GM18502 (cell line): ENCODE measurements around the gene EYA4.

Source experiments
- ATAC-seq: cut with Tn5 transposase; IDR thresholded peaks from one replicate; pipeline ENCODE4 v1.9.1; 2021; ENCODE audit warnings: mild to moderate bottlenecking; ENCODE audit not compliant: unreplicated experiment, poor library complexity

Gene EYA4

GRCh38 chr6:133430530-133430929 is 189.4 kb downstream of the EYA4 start:
- ATAC-seq = no peak

DNA sequence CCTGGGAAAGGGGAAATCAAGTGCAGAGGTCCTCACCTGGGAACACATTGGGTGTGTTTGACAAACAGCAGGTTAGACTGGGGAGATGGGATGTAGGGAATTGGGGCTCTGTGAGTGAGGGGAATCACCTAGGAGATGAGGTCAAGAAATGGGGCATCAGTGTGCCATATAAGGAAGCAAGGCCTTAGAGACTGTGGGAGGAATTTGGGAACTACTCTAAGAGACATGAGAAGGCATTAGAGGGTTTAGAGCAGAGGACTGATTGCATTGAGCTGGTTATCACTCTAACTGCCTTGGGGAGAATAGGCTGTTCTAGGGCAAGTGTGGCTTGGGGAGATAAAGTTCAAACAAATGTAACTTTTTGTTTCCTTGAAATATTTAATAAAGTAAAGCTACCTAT is 189.9 kb downstream of the EYA4 start:
- no peak for ATAC-seq

- ATAC-seq = no peak
These were observed 191.1 kb downstream of the EYA4 start for GRCh38 chr6:133432021-133432989.

- no peak for ATAC-seq
These were observed 194.0 kb downstream of the EYA4 start for GRCh38 chr6:133435065-133435728.

DNA sequence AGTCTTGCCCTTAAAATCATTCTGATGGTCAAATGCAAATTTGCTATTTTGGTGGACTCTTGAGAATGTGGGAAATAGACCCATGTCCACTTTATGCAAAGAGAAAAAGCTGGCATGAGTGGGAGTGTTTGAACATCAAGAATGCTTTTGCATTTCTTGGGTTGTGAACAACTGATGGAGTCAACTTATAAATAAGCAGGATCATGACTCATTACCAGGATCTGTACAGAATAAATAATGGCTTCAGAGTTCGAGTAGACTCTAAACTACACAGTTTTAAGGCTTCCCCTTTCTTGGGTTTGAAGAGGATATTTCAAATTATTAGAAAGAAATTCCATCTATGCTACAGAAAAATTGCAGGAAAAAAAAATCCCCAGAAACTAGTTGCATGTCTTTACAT is 195.5 kb downstream of the EYA4 start:
- ATAC-seq = no peak

- no peak for ATAC-seq
These were observed 200.3 kb downstream of the EYA4 start for GRCh38 chr6:133441491-133441890.

- no peak for ATAC-seq
These were observed 205.6 kb downstream of the EYA4 start for GRCh38 chr6:133446789-133447188.

DNA sequence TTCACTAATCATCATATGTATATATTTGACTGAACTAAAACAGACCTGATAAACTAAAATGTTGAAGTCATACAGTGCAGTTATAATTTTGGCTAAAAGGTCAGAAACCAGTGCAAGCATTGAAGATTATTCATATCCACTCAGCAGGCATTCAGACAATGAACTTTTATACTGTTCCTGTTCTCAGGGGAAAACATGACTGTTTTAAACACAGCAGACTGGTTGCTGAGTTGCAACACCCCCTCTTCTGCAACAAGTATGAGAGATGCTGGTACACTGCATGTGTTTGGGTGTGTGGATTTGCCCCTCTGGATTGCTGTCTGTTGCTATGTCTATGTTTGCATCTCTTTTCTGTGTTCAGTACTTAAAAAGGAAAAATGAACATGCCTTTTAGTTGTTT is 206.8 kb downstream of the EYA4 start:
- ATAC-seq = no peak

DNA sequence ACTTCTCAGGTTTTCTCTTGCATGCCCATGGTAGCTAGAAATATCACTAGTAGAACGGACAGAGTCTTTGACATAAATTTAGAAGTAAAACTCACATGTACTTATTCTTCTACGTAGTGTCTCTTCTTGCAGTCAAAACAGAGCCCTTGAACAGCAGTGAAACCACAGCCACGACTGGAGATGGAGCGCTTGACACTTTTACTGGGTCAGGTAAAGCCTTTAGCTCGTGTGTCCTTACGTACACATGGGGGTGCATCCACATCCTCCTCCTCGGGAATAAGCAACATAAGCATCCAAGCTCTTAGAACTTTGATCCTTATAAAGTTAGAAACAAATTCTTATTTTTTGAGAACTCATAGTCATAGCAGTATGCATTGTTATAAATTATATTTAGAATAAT is 215.3 kb downstream of the EYA4 start:
- no peak for ATAC-seq

DNA sequence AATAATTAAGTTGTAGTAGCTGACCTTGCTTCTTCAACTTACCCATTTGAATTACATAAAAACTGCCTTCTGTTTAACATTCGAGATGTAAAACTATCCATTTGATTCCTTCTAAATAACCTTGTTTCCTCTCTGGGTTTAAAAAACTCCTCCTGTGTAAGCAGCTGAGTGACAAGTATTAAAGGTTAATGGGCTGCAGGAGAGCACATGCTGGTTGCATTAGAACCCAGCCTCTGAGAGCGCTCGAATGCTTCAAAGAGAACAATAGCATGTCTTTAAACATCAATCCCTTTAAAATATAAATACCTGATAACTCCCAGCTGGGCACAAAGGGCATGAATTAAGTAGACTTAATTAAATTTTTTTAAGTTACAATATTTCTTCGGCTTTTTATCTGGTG is 215.8 kb downstream of the EYA4 start:
- ATAC-seq = no peak

DNA sequence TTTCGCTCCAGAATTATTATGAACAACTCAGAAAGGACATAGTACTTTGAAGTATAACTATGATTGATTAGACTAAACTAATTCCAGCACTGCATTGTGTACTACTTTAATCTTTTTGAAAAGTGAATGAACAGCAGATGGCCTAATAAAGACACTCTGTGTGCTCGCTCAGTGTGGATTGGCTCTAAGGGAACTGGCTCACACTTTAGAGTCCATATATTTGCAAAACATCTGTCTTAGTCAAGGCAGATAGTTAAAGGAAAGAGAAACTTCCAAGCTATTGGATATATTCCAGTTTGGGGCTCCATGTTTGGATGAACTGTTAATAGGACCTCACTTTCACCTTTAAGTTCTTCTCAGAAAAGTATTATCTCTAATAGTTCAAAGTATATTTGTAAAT is 218.9 kb downstream of the EYA4 start:
- no peak for ATAC-seq

DNA sequence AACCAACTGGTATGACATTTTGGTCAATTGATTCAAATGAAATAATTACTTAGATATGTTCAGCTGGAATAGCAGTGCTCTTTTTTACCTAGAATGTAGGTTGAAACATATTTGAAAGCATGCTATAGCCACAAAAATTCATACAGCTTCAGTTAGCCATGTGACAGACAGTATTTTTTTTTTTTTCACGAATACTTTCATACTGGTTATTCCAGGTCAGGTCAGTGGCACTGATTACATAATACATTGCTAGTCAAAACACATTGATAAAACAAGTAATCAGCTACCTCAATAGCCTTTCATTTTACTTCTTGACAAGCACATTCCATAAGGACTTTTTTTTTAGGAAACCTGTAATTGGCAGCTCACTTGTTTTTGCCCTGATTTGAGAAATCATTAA is 222.6 kb downstream of the EYA4 start:
- ATAC-seq = no peak

DNA sequence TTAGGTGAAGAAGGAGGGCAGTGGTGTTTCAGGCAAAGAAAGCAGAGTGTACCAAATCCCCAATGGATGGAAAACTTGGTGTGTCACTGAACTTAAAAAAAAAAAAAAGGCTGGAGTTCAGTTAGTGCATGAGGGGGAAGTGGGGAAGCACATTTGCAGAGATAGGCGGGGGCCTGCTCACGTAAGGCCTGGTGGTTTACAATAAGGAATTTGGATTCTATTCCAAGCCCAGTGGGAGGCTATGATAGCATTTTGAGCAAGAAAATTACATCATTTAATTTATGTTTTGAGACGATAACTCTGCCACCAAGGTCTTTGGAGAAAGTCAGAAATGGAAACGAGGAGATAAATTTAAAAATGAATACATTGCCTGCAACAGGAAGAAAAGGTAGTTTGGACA is 225.5 kb downstream of the EYA4 start:
- no peak for ATAC-seq

DNA sequence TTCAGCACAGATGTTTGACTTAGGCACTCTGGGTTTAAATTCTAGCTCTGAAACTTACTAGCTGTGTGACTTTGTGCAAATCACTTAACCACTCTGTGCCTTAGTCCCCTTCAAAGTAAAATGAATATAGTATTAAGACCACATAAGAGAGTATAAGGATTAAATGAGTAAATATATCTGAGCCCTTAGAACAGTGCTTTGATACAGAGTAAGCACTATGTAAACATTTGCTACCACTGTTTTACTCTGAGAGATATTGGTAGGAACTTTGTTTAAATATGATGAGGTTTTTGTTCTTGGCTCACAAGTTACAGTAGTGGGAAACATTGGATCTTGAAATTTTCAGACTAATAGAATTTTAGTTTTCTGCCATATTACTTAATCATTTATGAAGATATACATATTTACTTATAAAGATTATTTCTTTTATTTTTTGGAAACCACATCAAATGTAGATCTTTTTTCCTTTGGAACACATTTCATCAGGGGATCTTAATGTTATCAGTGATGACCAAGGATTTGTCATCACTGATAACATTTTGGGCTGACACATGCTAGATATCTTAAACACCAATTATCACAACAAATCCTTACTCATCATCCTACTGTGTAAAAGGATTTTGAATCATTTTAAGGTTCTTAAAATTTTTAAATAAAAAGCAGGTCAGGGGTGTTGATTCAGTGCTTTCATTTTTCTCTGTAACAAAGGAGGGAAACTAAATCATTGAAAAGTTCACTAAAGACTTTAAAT is 226.2 kb downstream of the EYA4 start:
- no peak for ATAC-seq

DNA sequence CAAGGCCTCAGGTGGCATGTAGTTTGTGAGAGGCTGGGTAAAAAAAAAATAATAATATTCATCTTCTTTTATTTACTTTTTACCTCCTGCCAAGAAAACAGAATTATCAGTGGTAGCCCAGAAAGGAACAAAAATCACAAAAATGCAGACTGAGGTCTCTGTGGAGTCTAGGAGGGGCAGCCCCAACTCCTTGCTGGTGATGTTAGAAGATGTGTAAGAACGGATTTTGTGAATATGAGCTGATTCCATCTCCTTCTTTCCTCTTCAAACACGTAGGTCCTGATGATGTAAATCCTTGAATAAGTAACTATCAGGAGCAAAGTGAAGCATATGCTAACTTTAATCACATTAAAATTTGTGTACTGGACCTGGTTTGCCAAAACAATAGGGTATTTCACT is 226.8 kb downstream of the EYA4 start:
- ATAC-seq = no peak

- no peak for ATAC-seq
These were observed 227.4 kb downstream of the EYA4 start for GRCh38 chr6:133468591-133468990.

DNA sequence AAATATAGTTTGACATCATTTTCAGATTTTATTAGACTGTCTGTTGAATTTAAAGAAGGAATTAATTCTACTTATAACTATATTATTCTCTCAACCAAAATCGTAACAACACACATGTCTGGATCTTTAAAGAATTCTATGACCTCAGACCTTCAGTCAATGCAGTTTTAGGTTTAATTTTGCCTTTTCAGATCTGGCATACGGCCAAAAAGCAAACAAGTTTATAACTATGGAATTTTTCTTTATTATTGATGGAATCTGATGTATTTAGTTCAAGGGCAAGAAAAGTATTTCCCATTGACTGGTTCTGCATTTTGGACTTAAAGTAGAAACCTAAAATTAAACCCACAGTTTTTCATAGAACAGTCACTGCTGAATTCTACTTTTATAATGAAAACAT is 233.4 kb downstream of the EYA4 start:
- ATAC-seq = no peak

GRCh38 chr6:133478673-133479072 is 237.5 kb downstream of the EYA4 start:
- no peak for ATAC-seq

GRCh38 chr6:133487174-133487573 is 246.0 kb downstream of the EYA4 start:
- ATAC-seq = no peak

- no peak for ATAC-seq
These were observed 254.2 kb downstream of the EYA4 start for GRCh38 chr6:133495205-133495903.
